Measurements from ENCODE around the gene LRRC41.
A peak's percentile ranks its signal among the peaks of the same experiment; 100 is the strongest.

The LRRC41 gene

GRCh38 chr1:46263146-46263545 lies 40.3 kb downstream of the LRRC41 start:
- H3K4me3 ChIP-seq (ENCODE audit: low read depth, low read length), result no peak overlapping the region
- DNase-seq (ENCODE audit: low read depth), result no peak
- TF ChIP-seq CTCF (IDR thresholded peaks at IDR 0.05; ENCODE audit: control insufficient read depth, extremely low read depth, insufficient read depth), result no peak

GRCh38 chr1:46262508-46262907 lies 40.9 kb downstream of the LRRC41 start:
- no peak overlapping the region for H3K4me3 ChIP-seq (ENCODE audit: low read depth, low read length)
- DNase-seq (ENCODE audit: low read depth), result no peak
- TF ChIP-seq CTCF (IDR thresholded peaks at IDR 0.05; ENCODE audit: control insufficient read depth, extremely low read depth, insufficient read depth), result no peak

DNA sequence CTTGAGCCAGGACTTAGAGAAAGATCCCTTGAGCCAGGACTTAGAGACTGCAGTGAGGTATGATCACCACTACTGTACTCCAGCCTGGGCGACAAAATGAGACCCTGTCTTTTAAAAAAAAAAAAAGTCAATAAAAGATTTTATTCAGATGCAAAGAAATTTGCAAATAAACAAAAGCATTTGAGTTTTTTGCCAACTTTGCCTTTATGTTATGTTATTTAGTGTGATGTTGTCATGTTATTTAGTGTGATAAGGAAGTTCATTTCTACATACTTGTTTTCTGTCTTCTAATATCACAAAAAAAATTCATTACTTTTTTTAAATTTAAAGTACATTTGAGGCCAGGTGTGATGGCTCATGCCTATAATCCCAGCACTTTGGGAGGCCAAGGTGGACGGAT lies 46.9 kb downstream of the LRRC41 start:
- no peak for DNase-seq (ENCODE audit: low read depth)
- TF ChIP-seq CTCF (IDR thresholded peaks at IDR 0.05; ENCODE audit: control insufficient read depth, extremely low read depth, insufficient read depth), result no peak
- no peak overlapping the region for H3K4me3 ChIP-seq (ENCODE audit: low read depth, low read length)

GRCh38 chr1:46254668-46255067 lies 48.7 kb downstream of the LRRC41 start:
- no peak overlapping the region for H3K4me3 ChIP-seq (ENCODE audit: low read depth, low read length)
- DNase-seq (ENCODE audit: low read depth), result no peak
- TF ChIP-seq CTCF (IDR thresholded peaks at IDR 0.05; ENCODE audit: control insufficient read depth, extremely low read depth, insufficient read depth), result no peak

- H3K4me3 ChIP-seq (ENCODE audit: low read depth, low read length), result peak overlapping the region; percentile 73
- TF ChIP-seq CTCF (IDR thresholded peaks at IDR 0.05; ENCODE audit: control insufficient read depth, extremely low read depth, insufficient read depth), result no peak
- DNase-seq (ENCODE audit: low read depth), result peak; percentile 30
These were observed 55.1 kb downstream of the LRRC41 start for GRCh38 chr1:46248122-46248920.

DNA sequence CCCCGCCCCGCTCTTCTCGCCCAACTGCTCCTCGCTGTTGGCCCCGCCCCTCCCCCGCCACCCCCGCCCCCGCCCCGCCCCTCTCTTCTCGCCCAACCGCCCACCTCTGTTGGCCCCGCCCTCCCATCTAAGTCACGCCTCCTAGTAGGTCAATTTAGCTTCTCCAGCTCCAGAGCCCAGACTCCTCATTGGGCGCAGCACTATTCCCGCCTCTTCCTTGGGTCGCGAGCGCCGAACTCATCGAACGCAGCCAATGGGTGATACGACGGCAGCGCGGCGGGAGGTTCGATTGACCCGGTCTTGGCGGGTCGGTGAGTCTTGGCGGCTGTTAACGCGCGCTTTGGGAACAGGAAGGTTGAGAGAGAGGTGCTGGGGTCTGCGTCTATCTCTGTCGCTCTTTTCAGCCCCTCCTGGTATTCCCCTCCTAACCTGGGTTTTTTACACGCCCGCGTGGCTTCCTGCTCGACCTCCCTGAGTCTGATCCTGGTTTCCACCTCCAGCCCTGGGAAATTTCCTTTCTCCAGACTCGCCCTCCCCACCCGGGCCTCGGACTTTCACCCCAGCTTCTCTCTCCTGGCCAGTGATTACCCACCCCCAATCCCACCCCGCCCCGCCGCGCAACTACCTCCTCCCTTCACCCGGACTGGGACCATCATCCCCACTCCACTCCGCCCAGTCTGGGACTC lies 55.8 kb downstream of the LRRC41 start, which contains the start of gene RAD54L:
Gene RAD54L (plus strand): TSS at position 328 of the 686 bp plus-strand sequence. CDS start 643 bp downstream, outside the sequence.
- no peak for TF ChIP-seq CTCF (IDR thresholded peaks at IDR 0.05; ENCODE audit: control insufficient read depth, extremely low read depth, insufficient read depth)
- H3K4me3 ChIP-seq (ENCODE audit: low read depth, low read length), result peak within 1 kb of the TSS; percentile 73
- DNase-seq (ENCODE audit: low read depth), result peak; percentile 97
